Effector memory CD8-positive, alpha-beta T cell (primary cell): ENCODE results near the gene CD8A.

ENCODE experiments used
- ATAC-seq: fragments of 150-1000 bp; cut with Tn5 transposase; replicated peaks from 2 replicates; pipeline ENCODE4 v1.10.0; 2021; ENCODE audit warnings: mild to moderate bottlenecking, moderate library complexity
- DNase-seq, 3 experiments: peaks; one replicate each; pipeline ENCODE4 v3.0.0; 2021
- H3K27ac Mint-ChIP-seq, 2 donors: one replicate each; pipeline ENCODE4 v1.8.0; 2022; ENCODE audit warnings: mild to moderate bottlenecking in 2 of 2, mixed read lengths in 2 of 2, moderate library complexity in 2 of 2
- H3K27me3 Mint-ChIP-seq, 2 donors: one replicate each; pipeline ENCODE4 v1.8.0; 2022; ENCODE audit warnings: mixed read lengths in 2 of 2
- H3K36me3 Mint-ChIP-seq: one replicate; pipeline ENCODE4 v1.8.0; 2022; ENCODE audit warnings: mild to moderate bottlenecking, moderate library complexity, mixed read lengths; ENCODE audit not compliant: insufficient read depth
- H3K4me1 Mint-ChIP-seq, 2 donors: one replicate each; pipeline ENCODE4 v1.8.0; 2022; ENCODE audit warnings: low read depth in 2 of 2, mixed read lengths in 2 of 2
- H3K4me3 Mint-ChIP-seq, 2 donors: one replicate each; pipeline ENCODE4 v1.8.0; 2022; ENCODE audit warnings: mild to moderate bottlenecking in 2 of 2, mixed read lengths in 2 of 2, moderate library complexity in 2 of 2
- H3K9me3 Mint-ChIP-seq, 2 donors: one replicate each; pipeline ENCODE4 v1.8.0; 2022; ENCODE audit warnings: mixed read lengths in 2 of 2

CD8A gene

DNA sequence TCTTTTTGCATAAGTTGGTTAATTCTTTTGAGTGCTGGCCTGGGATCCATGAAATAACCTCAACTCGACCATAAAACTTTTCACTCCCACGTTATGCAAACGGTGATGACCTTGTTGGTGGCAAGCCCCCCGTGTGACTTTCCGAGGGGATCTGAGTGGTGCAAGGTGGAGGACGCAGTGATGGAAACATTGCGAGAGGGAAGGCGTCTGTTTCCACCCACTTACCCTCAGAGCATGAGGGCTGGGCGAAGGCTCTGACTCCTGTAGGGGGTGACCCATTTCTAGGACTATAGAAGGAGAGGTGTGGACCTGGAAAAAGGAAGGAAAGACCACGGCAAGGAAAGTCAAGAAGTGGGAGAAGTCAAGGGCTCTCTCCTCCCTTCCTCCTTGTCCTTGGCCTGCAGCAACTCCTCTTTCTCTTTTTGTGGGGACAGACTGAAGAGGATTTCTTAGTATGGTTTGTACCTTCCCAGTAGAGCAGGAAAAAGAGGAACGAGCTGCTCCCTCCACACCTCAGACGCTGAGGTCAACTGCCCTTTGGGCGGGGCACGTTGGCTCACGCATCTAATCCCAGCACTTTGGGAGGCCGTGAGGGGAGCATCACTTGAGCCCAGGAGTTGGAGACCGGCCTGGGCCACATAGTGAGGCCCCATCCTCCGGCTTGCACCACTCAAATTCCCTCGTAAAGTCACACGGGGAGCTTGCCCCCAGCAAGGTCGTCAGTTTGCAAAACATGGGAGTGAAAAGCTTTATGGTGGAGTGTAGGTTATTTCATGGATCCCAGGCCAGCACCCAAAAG, 15.5 kb upstream of the CD8A start:
- ATAC-seq (no peak), DNase-seq (no peak)
- Mint-ChIP-seq H3K4me3 (peak overlapping the region; percentile 78 to 92), H3K36me3 (peaks cover 33% of the 10 kb centered on the region), H3K27me3 (no peaks in the 10 kb centered on the region), H3K4me1 (peaks cover 27 to 44% of the 10 kb centered on the region in 2 donors), H3K27ac (peak overlapping the region; percentile 83 to 94), H3K9me3 (no peaks in the 10 kb centered on the region)

GRCh38 chr2:86800856-86801567, 10.3 kb upstream of the CD8A start:
- Mint-ChIP-seq H3K36me3 (peaks cover 3% of the 10 kb centered on the region), H3K4me1 (peaks cover 8 to 15% of the 10 kb centered on the region in 2 donors), H3K27ac (peak overlapping the region in 1 of 2 donors; percentile 94), H3K27me3 (no peaks in the 10 kb centered on the region), H3K9me3 (peaks cover 8 to 14% of the 10 kb centered on the region in 2 donors), H3K4me3 (no peak overlapping the region)
- DNase-seq (no peak), ATAC-seq (no peak)

DNA sequence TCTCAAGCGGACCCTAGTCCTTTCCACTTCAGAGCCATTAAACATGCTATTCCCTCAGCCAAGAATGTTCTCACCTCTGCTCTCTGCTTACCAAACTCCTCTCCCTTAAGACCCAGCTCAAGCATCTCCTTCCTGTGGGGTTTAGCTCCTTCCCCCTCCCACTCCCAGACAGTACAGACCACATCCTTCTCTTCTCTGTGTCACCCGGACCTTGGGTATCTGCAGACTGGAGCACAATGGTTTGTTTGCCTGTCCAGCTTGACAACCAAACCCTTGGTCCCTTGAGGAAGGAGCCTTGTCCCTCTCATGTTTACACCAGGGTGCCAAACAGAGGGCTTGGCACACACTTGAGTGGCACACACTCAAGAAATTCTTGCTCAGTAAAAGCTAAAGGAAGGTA, 4.1 kb upstream of the CD8A start:
- H3K4me1 Mint-ChIP-seq, result peaks cover 44 to 48% of the 10 kb centered on the region in 2 donors
- ATAC-seq, result peak; percentile 40
- H3K27ac Mint-ChIP-seq, result peak overlapping the region; percentile 95 to 100
- H3K4me3 Mint-ChIP-seq, result peak overlapping the region; percentile 64 to 83
- no peaks in the 10 kb centered on the region for H3K27me3 Mint-ChIP-seq
- peak in 2 of 3 experiments; percentile 30 to 32 for DNase-seq
- peaks cover 27% of the 10 kb centered on the region for H3K36me3 Mint-ChIP-seq
- peaks cover 9 to 27% of the 10 kb centered on the region in 2 donors for H3K9me3 Mint-ChIP-seq

- Mint-ChIP-seq H3K27me3 (no peaks in the 10 kb centered on the region), H3K4me3 (peak overlapping the region; percentile 64 to 83), H3K36me3 (peaks cover 38% of the 10 kb centered on the region), H3K4me1 (peaks cover 46 to 50% of the 10 kb centered on the region in 2 donors), H3K9me3 (peaks cover 9 to 27% of the 10 kb centered on the region in 2 donors), H3K27ac (peak overlapping the region; percentile 95 to 100)
- DNase-seq (peak; percentile 46 to 51 (median 50)), ATAC-seq (peak; percentile 44)
Observed at GRCh38 chr2:86793752-86794151, 3.0 kb upstream of the CD8A start.

DNA sequence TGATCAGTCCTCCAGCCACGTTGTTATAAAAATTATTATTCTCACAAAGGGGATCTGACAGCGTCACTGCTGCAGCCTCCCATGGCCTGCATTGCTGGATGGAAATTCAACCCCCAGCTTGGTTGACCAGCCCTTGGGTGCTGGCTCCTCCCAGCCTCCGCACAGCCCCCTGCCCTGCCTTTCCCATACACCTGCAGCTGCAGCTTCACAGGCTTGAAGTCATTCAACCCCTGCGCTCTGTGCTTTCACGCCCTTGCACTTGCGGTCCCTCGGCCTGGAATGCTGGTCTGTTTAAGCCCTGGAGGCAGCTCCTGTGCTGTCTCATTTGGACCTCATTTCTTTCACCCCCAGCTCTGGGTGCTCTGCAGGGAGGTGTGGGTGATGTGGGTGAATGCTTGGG, 860 bp upstream of the CD8A start:
- Mint-ChIP-seq H3K4me1 (peaks cover 56 to 66% of the 10 kb centered on the region in 2 donors), H3K9me3 (peaks cover 4 to 18% of the 10 kb centered on the region in 2 donors), H3K27ac (peak overlapping the region; percentile 95 to 100), H3K36me3 (peaks cover 60% of the 10 kb centered on the region), H3K27me3 (no peaks in the 10 kb centered on the region), H3K4me3 (peak overlapping the region; percentile 79 to 83)
- ATAC-seq (no peak), DNase-seq (no peak)

DNA sequence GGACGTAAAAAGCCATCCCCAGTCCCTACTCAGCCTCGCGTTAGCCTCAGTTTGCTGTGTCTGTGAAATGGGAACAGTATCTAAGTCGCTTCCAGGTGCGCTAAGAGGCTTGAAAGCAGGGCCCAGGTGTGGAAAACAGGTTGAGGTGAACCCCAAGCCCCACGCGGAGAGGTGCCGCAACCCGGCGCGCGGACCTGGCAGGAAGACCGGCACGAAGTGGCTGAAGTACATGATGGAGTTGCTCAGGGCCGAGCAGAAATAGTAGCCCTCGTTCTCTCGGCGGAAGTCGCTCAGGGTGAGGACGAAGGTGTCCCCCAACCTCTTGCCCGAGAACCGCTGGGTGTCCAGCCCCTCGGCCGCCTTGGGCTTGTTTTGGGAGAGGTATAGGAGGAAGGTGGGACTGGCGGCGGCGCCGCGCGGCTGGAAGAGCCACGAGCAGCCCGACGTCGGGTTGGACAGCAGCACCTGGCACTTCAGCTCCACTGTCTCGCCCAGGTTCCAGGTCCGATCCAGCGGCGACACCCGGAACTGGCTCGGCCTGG, 508 bp downstream of the CD8A start:
- peak overlapping the region; percentile 95 to 100 for H3K27ac Mint-ChIP-seq
- no peaks in the 10 kb centered on the region for H3K27me3 Mint-ChIP-seq
- peaks cover 73% of the 10 kb centered on the region for H3K36me3 Mint-ChIP-seq
- DNase-seq (peak in 2 of 3 experiments; percentile 20 to 48), ATAC-seq (no peak)
- H3K4me1 Mint-ChIP-seq, result peaks cover 68 to 70% of the 10 kb centered on the region in 2 donors
- H3K9me3 Mint-ChIP-seq, result peaks cover 2 to 5% of the 10 kb centered on the region in 2 donors
- peak overlapping the region; percentile 79 to 83 for H3K4me3 Mint-ChIP-seq

GRCh38 chr2:86789687-86790133, 1.0 kb downstream of the CD8A start:
- DNase-seq (no peak), ATAC-seq (no peak)
- Mint-ChIP-seq H3K9me3 (peaks cover 0 to 2% of the 10 kb centered on the region in 2 donors), H3K27ac (peak overlapping the region; percentile 95 to 100), H3K4me3 (peak overlapping the region; percentile 79 to 83), H3K4me1 (peaks cover 66 to 68% of the 10 kb centered on the region in 2 donors), H3K27me3 (no peaks in the 10 kb centered on the region), H3K36me3 (peaks cover 78% of the 10 kb centered on the region)

GRCh38 chr2:86788881-86789686, 1.6 kb downstream of the CD8A start:
- peak overlapping the region; percentile 79 to 83 for H3K4me3 Mint-ChIP-seq
- no peaks in the 10 kb centered on the region for H3K27me3 Mint-ChIP-seq
- H3K36me3 Mint-ChIP-seq, result peaks cover 85% of the 10 kb centered on the region
- H3K4me1 Mint-ChIP-seq, result peaks cover 65 to 69% of the 10 kb centered on the region in 2 donors
- peaks cover 0 to 2% of the 10 kb centered on the region in 2 donors for H3K9me3 Mint-ChIP-seq
- ATAC-seq, result no peak
- H3K27ac Mint-ChIP-seq, result peak overlapping the region; percentile 95 to 100
- peak in 2 of 3 experiments; percentile 34 to 35 for DNase-seq

GRCh38 chr2:86788165-86788564, 2.5 kb downstream of the CD8A start:
- H3K36me3 Mint-ChIP-seq, result peaks cover 86% of the 10 kb centered on the region
- peaks cover 0 to 2% of the 10 kb centered on the region in 2 donors for H3K9me3 Mint-ChIP-seq
- ATAC-seq (no peak), DNase-seq (no peak)
- H3K27ac Mint-ChIP-seq, result peak overlapping the region; percentile 95 to 100
- no peaks in the 10 kb centered on the region for H3K27me3 Mint-ChIP-seq
- peaks cover 61 to 68% of the 10 kb centered on the region in 2 donors for H3K4me1 Mint-ChIP-seq
- H3K4me3 Mint-ChIP-seq, result peak overlapping the region; percentile 79 to 83

DNA sequence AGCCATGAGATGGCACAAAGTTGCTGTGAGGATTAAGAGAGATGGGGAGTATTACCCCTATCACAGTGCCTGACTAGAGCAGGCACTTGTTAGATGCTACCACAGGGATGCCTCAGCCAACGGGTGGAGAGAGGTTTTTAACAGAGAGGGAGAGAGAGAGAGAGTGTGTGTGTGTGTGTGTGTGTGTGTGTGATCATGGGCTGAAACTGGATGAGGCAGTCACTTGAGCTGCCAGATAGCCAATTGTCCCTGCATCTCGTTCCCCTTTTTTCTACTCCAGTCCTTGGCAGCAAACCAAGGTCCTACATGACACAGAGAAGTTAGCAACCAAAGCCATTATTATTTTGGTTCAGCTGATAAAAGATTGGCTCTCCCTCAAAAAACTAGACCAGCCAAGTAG, 3.0 kb downstream of the CD8A start:
- ATAC-seq (no peak), DNase-seq (peak in 2 of 3 experiments; percentile 32 to 36)
- Mint-ChIP-seq H3K27me3 (no peaks in the 10 kb centered on the region), H3K9me3 (peaks cover 0 to 2% of the 10 kb centered on the region in 2 donors), H3K4me3 (peak overlapping the region; percentile 79 to 83), H3K4me1 (peaks cover 57 to 64% of the 10 kb centered on the region in 2 donors), H3K36me3 (peaks cover 86% of the 10 kb centered on the region), H3K27ac (peak overlapping the region; percentile 95 to 100)

DNA sequence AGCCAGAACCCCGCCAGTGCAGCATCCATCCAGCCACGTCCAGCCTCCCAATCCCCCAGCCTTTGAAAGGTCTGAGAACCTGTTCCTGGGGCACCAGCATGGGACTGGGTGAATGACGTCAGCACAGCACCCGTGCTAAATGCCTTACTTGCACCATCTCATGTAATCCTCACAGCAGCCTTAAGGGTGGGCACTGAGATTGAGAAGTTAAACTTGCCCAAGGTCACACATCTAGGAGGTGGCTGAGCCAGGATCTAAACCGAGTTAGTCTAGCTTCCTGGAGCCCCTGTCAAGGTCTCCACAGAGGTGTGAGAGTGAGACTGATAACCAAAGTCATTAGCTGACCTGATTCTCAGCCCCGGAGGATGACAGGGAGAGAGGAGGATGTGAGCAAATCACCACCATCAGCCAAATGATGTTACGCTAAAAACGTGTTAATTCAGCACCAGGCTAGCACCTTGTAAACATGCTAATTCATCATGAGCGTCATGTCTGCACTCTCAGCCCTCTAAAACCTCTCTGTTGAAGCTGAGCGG, 4.6 kb downstream of the CD8A start:
- Mint-ChIP-seq H3K27ac (peak overlapping the region; percentile 95 to 100), H3K9me3 (peaks cover 0 to 2% of the 10 kb centered on the region in 2 donors), H3K4me3 (peak overlapping the region; percentile 79 to 83), H3K27me3 (no peaks in the 10 kb centered on the region), H3K36me3 (peaks cover 76% of the 10 kb centered on the region), H3K4me1 (peaks cover 49 to 59% of the 10 kb centered on the region in 2 donors)
- peak; percentile 80 to 85 (median 82) for DNase-seq
- peak; percentile 70 for ATAC-seq

GRCh38 chr2:86785456-86785855, 5.3 kb downstream of the CD8A start:
- Mint-ChIP-seq H3K36me3 (peaks cover 70% of the 10 kb centered on the region), H3K4me3 (peak overlapping the region; percentile 79 to 83), H3K27me3 (no peaks in the 10 kb centered on the region), H3K4me1 (peaks cover 46 to 55% of the 10 kb centered on the region in 2 donors), H3K9me3 (peaks cover 0 to 2% of the 10 kb centered on the region in 2 donors), H3K27ac (peak overlapping the region; percentile 95 to 100)
- peak; percentile 77 to 83 (median 80) for DNase-seq
- ATAC-seq, result peak; percentile 62
